ENCODE results near the gene GSX2.
"Not testable (repeated sequence)": the region's sequence is repeated elsewhere in the genome, so short reads cannot be mapped to it uniquely, and the experiment has no call there.

The GSX2 gene

DNA sequence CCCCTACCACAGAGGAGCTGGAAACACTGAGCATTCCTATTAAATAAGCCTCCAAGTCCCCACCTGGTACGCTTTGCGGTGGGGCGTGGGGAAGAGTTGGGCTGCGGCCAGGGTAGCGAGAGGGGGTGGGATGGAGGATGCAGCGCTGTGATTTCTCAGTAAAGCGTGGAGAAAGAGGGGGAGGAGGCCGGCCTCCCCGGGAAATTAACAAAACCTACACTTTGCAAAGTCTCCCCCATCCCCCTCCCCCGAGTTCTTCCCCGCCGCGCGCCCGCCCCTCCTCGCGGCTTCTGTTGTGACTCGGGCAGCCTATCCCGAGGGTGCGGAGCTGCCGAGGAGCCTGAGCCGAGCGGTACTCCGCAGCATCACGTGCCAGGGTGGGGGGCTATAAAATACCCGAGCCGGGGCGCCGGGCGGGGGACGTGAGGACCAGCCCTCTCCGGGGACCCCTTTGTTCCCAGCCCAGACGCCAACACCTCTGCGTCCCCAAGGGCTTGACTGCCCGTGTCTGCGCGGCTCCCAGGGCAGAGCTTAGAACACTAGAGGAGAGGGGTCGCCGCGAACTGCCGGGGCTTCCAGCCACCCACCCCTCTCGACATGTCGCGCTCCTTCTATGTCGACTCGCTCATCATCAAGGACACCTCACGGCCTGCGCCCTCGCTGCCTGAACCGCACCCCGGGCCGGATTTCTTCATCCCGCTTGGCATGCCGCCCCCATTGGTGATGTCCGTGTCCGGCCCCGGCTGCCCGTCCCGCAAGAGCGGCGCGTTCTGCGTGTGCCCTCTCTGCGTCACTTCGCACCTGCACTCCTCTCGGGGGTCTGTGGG is at the start of gene GSX2:
GSX2 (plus strand) TSS at position 416 of the 827 bp plus-strand sequence; CDS start at position 598, 182 bp downstream.
- DNase-seq (ENCODE audit: low read depth), result peak; percentile 37

DNA sequence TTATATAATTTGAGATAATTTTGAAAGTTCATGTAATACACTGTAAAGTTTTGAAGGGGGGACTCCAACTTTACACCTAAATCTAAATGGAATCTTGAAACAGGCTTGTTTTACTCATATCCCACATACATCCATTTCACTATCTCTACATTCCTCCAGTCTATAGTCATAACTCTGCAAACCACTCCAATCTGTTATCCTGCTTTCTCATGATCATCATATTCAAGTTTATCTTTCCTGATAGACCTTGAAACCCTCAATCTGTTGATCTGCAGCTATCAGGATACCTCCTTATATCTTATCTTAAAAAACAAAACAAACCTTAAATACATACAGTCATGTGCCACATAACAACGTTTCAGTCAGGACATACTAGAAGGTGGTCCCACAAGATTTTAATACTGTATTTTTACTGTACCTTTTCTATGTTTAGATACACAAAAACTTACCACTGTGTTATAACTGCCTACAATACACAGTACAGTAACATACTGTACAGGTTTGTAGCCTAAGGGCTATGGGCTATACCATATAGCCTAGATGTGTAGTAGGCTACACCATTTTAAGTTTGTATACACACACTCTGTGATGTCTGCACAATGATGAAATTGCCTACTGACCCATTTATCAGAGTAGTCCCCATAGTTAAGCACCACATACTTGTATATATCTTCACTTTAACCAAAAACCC is 49.6 kb upstream of the GSX2 start:
- DNase-seq (ENCODE audit: low read depth), result peak; percentile 68

DNA sequence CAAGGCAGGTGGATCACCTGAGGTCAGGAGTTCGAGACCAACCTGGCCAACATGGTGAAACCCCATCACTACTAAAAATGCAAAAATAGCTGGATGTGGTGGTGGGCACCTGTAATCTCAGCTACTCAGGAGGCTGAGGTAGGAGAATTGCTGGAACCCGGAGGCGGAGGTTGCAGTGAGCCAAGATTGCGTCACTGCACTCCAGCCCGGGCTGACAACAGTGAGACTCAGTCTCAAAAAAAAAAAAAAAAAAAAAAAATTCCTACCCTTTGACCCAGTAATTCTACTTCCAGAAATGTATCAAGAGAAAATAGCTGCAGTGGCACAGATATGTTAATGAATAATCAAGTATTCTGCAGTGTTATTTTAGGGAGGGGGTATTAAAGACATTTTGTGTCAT is 46.6 kb upstream of the GSX2 start:
- not testable (repeated sequence) for DNase-seq (ENCODE audit: low read depth)

DNA sequence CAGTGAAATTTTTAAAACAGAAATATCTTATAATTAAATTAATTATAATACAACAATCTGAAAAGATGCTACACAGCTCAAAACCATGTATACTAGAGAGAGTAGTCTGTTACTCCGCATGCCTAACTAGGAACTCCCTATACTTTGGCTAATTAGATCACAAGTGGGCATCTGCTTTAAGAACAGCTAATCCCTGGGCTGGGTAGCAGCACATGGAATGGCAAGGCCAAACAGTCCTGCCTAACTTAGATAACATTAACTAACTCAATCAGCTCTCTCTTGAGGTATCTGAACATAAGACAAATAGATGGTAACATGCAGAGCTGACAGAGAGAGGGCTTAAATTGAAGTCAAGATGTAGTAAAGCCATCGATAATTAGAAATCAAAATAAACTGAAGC is 45.5 kb upstream of the GSX2 start:
- DNase-seq (ENCODE audit: low read depth), result no peak

DNA sequence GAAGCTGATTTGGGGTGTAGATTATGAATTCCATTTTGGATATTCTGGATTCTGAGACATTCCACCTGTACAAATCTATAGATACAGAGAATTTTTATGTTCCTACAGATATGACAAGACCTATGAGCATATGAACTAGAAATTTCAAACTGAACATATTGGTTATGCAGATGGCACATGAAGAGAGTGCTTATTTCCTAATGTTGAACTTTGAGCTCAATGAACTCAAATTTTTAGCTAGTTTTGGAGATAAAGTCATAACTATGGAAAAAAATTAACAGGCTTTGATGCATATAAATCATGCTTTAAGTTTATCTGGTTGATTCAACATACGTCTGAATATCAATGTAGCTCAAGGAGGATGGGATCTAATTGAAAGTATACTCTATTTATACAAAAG is 44.5 kb upstream of the GSX2 start:
- no peak for DNase-seq (ENCODE audit: low read depth)

DNA sequence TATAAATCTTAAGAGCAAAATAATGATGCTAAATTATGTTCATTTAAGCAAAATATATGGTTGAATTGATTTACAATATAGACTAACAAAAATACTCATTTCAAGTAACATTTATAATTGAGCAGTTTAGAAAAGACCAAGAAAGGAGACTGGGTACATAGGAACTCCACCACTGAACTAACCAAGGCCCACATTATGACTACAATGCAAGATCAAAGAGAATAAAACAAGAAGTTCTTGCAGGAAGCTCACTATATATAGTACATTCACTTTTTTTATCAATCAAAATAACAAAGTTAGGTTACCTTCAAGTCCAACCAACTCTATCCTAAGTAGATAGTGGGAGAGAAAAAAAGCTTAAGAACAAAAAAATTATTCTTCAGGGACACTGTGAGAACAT is 43.6 kb upstream of the GSX2 start:
- DNase-seq (ENCODE audit: low read depth), result no peak

DNA sequence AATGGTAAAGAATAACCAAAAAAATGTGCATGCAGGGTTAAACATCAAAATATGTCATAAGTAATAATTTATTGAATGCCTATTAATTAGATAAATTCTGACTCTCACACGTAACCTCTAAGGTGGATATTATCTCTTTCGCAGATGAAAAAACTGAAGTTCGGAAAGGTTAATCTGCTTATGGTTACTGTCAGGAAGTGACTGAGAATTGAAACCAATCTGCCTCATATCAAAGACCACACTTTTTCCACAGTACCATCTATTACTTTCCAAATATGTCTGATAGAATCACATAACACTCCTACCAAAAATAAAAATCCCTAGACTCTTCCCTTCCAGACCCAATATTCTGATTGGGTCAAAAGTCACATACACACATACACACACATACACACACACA is 41.8 kb upstream of the GSX2 start:
- DNase-seq (ENCODE audit: low read depth), result no peak

DNA sequence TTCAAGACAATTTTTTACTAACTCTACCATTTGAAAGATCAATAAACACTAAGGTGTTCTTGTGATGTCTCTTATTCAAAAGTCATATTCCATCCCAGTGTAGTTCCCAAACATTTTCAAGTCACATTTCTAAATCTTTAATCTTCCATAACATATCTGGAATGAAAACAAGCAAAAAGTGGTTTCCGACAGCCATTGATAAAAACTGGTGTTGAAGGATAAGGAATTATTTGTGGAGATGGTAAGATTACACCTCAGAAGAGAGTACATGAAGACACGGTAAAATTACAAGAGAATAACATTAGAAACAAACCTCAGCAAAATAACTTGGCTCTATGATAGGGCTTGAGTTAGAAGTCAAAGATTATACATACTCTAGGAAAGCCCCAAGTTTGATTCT is 39.8 kb upstream of the GSX2 start:
- DNase-seq (ENCODE audit: low read depth), result no peak

DNA sequence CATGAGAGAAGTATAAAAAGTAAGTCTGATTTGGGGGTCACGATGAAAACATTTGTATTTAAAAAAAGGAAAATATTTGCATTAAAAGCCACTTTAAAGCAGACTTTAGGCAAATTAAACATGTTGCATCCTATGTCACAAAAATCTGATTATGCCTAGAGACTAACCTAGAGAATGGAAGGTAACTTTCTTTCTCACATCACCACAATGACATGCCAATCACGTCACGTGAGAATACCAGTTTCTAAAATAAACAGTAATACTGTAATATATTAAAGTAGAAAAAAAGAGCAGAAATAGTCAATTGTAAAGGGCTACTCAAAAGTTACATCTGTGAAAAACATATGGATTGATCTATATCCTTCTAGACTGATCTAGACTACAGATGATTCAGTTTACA is 38.9 kb upstream of the GSX2 start:
- no peak for DNase-seq (ENCODE audit: low read depth)

DNA sequence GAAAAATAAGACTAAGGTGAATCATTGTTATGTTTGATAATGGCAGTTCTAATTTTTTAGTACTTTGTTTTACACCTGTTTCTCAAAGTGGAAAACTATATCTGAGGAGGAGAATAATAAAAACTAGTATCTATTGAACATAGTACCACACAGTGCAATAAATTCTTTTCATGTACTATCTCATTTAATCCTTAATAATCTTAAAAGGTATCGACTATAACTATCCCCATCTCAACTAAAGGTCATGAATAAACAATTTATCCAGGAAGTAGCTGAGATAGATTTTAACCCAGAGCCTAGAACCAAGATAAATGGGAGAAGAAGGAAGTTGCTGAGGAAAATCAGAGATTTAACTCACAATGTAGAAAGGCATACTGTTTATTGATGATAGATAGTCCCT is 38.1 kb upstream of the GSX2 start:
- no peak for DNase-seq (ENCODE audit: low read depth)

DNA sequence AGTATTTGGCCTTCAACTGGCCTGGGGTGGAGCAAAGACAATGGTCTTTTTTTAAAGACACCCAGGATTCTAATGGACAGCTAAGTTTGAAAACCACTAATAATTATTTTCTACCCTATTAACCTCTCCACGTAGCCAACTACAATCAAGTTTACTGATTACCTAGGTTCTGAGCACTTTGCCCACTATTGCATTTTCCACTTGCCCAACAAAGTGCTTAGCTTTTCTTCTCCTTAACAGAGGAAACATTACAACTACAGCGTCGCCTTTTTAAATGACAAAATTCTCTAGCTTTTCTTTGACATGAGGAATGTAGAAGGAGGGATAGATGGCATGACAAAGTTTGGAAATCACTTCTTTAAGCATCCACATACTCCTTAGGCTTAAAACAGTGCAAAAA is 37.6 kb upstream of the GSX2 start:
- no peak for DNase-seq (ENCODE audit: low read depth)

DNA sequence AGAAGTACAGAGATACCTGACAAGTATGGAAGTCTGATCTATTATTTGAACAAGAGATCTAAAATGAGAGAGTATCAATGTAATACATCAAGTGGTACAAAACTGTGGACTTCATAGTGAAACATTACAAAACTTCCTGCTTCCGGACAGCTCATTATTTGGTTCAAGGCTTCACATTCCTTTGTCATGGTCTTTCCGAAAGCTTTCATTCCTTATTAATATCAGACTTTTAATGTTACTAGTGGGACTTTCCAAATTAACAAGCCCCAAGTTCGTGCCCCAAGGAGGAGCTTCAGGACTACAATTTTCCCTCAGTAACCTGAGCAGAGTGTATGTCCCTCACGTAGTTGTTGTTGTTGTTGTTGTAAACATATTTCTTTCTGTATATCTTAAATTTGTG is 36.7 kb upstream of the GSX2 start:
- DNase-seq (ENCODE audit: low read depth), result peak; percentile 84

DNA sequence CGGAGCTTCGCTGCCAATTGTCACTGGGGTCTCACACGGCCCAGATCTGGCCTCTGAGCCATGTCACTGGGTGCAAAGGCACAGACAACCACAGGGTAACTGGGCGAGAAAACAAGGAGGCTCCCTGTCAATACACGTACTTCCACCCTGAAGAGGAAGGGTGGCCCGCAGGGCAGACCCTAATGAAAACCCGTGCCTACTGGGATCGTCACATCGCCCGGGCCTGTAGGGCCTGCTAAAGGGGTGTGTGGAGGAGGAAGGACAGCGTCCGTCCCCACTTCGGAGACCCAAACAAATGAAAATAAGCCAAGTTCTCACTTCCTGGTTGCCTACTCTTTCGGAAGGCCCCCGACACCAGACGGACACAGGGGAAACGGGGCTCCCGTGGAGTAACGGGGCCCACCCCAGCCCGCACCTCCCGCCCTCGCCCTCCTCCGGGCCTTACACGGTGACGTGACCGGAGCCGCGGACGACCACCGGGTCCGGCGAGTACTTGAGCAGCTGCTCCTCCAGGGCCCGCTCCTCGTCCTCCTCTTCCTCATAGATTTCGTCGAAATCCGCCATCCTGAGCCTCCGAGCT is 36.1 kb upstream of the GSX2 start:
- peak; percentile 43 for DNase-seq (ENCODE audit: low read depth)

DNA sequence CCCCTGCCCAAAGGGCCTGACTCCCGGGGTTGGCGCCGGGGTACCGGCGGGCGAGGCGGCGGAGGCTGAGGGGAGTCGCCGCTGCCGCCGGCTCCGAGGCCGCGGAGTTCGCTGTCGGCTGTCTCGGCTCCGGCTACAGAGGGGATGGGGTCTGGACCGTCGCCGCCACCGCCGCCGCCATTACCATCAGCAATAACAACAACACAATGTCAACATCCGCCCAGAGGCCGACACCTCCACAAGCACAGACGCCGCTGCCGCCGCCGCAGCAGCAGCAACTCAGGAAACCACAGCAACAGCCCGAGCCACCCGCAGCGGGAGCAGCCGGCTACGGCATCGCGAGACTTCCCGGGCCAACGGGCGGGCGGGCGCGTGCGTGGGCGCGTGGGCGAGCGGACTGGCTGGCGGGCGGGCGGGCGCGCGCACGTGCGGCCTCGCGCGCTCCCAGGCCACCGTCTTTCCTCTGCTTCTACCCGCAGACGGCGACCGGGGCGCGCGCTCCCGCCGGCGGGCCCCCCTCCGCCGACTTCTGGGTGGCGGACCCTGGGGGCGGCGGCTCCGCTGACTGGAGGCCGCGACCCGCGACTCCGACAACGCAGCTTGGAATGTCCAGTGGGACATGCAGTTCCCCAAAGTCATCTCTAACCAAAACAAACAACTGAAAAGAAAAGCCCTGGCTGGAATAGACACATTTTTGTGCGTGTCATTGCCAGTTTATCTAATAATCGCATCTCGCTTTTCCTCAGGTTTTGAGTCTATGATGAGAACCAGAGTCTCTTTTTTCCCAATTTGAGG is 35.4 kb upstream of the GSX2 start, which contains the start of gene CHIC2:
CHIC2 (minus strand) TSS at position 289 of the 795 bp plus-strand sequence. CDS start 305 bp downstream, outside the sequence.
- DNase-seq (ENCODE audit: low read depth), result peak; percentile 94

DNA sequence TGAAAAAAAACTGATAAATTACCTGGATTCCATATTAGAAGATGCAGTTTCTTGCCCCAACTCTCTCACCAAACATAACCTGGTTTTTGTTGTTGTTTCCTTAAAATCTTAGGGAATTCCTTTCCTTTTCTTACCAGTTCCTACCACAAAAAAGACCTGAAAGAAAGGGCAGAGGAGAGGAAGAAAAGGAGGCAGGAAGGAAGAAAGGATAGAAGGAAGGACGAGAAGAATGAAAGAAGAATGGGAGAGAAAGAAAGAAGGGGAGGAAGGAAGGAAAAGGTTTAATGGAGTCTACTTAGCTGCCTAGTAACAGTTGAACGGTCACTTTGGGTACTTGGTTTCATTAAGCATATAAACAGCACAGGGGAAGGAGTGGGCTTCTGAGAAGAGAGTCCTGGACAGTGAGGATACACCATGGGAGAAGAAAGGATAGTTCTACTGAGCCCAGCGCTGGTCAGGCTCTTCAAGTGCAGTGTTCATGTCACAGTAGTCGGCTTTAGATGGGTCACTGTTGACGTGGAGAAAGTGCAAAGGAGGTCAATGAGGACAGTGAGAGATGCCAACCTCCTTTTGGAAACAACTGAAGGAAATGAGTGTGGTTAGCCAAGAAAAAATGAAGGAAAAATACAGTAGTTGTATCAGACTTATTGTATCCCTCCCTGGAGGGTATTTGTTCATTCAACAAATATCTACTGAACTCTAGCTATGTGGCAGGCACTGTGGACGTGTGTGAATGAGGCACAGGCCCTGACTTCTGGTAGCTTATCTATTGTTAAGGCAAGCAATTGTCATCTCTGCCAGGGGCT is 34.5 kb upstream of the GSX2 start:
- peak; percentile 87 for DNase-seq (ENCODE audit: low read depth)

DNA sequence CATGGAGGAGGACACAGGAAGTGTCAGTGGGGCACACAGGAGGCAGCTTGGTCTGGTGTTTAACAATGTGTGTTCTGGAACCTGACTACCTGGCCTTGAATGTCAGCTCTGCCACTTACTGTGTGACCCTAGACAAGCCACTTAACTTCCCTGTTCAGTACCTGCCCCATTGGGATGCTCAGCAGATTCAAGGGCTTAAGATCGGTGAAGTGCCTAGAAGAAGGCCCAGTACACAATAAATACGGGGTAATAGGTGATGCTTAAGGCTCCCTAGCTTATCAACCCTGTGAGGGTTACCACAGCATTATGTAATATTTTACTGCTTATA is 33.9 kb upstream of the GSX2 start:
- DNase-seq (ENCODE audit: low read depth), result no peak

DNA sequence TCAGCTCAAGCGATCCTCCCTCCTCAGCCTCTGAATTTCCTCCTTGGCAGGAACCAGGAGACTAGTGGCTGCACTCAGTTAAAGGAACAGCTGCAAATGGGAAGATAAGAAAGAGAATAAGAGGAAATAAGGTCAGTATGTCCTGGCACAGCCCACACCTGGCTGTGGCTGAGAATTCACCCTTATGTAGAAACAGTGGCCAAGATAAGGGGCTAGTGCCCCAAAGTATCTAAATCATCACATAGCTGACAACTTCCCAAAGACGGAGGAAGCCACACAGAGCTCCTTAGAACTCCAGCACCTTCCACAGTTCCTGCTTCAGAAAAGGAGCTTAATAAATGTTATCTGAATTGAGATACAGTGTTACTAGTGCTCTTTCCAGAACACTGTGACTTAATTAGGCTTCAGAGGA is 33.2 kb upstream of the GSX2 start:
- no peak for DNase-seq (ENCODE audit: low read depth)

DNA sequence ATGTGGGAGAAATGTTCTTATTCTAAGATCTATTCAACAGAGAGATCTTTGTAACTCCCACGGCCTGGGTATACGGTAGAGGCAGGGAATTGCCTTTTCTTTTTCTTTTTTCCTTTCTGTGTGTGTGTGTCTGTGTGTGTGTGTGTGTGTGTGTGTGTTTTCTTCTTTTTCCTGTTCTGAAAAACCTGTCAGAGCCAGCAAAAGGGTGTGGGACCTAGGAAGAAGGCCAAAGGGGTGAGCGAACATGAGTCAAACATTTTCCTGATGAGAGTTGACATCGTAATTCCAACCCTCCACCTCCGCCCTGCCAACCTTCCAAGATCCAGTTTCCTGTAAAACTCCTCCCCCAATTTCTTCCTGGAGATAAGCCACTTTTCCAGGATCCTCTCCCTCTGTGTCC is 32.8 kb upstream of the GSX2 start:
- peak; percentile 74 for DNase-seq (ENCODE audit: low read depth)

DNA sequence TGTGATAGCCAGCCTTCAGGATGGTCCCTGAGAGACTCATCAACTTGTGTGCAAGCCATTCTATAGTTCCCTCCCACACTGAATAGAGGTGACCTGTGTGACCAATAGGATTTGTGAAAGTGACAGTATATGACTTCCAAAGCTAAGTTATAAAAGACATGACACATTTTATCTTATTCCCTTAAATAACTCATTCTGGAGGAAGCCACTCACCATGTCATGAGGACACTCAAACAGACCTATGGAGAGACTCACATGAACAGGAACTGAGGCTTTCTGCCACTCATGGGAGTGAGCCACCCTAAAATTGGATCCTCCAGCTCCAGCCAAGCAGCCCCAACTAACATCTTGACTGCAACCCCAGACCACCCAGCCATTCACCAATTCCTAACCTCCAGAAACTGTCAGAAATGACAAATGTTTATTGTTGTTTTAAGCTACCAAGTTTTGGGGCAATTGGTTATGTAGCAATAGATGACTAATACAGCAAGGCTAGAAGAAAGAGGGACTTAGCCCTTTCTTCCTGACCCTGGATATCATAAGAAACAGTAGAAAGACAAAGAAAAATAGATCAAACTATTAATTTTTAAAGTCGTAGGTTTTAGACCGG is 26.6 kb upstream of the GSX2 start:
- DNase-seq (ENCODE audit: low read depth), result peak; percentile 63

DNA sequence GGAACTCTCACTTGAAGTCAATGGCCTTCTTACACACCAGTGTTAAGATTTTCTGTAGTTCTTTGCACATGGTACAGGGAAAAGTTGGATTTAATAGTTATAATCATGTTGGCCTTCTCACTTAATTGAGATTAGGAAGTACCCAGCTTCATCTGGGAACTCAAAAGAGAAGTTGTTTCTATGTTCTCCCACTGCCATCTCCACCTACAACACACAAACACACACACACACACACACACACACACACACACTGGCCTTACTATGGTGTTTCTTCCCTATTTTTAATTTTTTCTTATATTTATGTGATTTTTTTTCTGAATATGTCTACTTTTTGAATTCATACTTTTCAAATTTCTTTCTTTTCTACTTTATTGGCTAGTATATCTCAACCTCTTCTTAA is 25.6 kb upstream of the GSX2 start:
- DNase-seq (ENCODE audit: low read depth), result no peak

DNA sequence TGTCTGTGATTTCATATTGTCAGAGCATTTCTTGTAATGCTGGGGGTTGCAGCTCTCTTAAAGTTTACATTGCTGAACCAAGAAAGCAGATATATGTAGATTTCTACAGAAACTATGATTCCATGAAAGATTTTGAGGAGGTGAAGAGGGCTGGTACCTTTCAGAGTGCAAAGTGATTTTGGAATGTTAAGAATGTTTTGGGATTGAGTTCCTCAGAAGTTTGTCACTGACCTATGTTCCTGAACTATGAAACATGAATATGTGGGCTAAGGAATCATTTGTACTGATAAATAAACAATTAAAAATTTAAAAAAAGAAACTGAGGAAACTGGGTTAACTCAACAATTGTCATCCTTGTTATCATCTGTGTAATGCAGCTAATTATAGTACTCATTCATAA is 23.3 kb upstream of the GSX2 start:
- DNase-seq (ENCODE audit: low read depth), result peak; percentile 49

Measured in EH (cell line).